GM12891 (cell line): ENCODE measurements around the gene DFFB.

Experiments
- PAX5 ChIP-seq: IDR thresholded peaks from 2 replicates; pipeline ENCODE4 v1.6.1; 2011; ENCODE audit warnings: low read length, moderate library complexity, mild to moderate bottlenecking; ENCODE audit not compliant: insufficient read depth, severe bottlenecking
- POLR2A ChIP-seq: IDR thresholded peaks from 2 replicates; pipeline ENCODE4 v1.6.1; 2011; ENCODE audit warnings: low read depth, low read length, control low read depth
- POLR2AphosphoS5 ChIP-seq: IDR thresholded peaks from 2 replicates; pipeline ENCODE4 v1.6.1; 2011; ENCODE audit warnings: low read depth, low read length, control low read depth
- POU2F2 ChIP-seq: IDR thresholded peaks from 2 replicates; pipeline ENCODE4 v1.6.1; 2011; ENCODE audit warnings: low read depth, mild to moderate bottlenecking, control low read depth, low read length, moderate library complexity
- TAF1 ChIP-seq: IDR thresholded peaks from 2 replicates; pipeline ENCODE4 v1.6.1; 2011; ENCODE audit warnings: low read depth, low read length, control low read depth

GRCh38 chr1:3886691-3887090, 29.4 kb downstream of the DFFB start:
- TF ChIP-seq POLR2A (no peak), POLR2AphosphoS5 (no peak), TAF1 (no peak), POU2F2 (no peak), PAX5 (no peak)
